Skeletal muscle tissue (tissue), 4 donors: Measurements from ENCODE around the gene FCRL2. TPM values are rescaled to one million over a fixed set of nuclear protein-coding genes. Genes with fewer than 3 reads are reported as not detected.

ENCODE experiments used
- H3K27ac ChIP-seq: one replicate; pipeline ENCODE4 v1.7.0; 2013; ENCODE audit warnings: mild to moderate bottlenecking, low read depth, low read length, inconsistent platforms
- H3K27me3 ChIP-seq, 3 donors: one replicate each; pipeline ENCODE4 v1.7.0; 2013; ENCODE audit warnings: low read length in 3 of 3; ENCODE audit not compliant: control insufficient read depth in 3 of 3, insufficient read depth in 3 of 3
- H3K36me3 ChIP-seq, 3 donors: one replicate each; pipeline ENCODE4 v1.7.0; 2013; ENCODE audit warnings: low read length in 3 of 3; ENCODE audit not compliant: control insufficient read depth in 3 of 3, insufficient read depth in 3 of 3
- H3K4me1 ChIP-seq, 3 donors: one replicate each; pipeline ENCODE4 v1.7.0; 2013; ENCODE audit warnings: low read length in 3 of 3, mild to moderate bottlenecking in 3 of 3; ENCODE audit not compliant: control insufficient read depth in 3 of 3, insufficient read depth in 3 of 3
- H3K4me3 ChIP-seq, 3 donors: one replicate each; pipeline ENCODE4 v1.7.0; 2013; ENCODE audit warnings: low read length in 3 of 3
- H3K9ac ChIP-seq, 3 donors: one replicate each; pipeline ENCODE4 v1.7.0; 2013; ENCODE audit warnings: low read length in 3 of 3, mild to moderate bottlenecking in 3 of 3, moderate library complexity in 2 of 3, low read depth in 1 of 3
- H3K9me3 ChIP-seq, 3 donors: one replicate each; pipeline ENCODE4 v1.7.0; 2013; ENCODE audit warnings: low read length in 3 of 3; ENCODE audit not compliant: control insufficient read depth in 3 of 3
- total RNA-seq: library from RNA; depleted of rRNA; stranded (reverse); fragments of >200 nt; gene quantifications from one replicate; pipeline ENCODE4 v1.2.3, GENCODE V29; 2014
- donor health status: Osteomylitis.

FCRL2 gene, protein sequence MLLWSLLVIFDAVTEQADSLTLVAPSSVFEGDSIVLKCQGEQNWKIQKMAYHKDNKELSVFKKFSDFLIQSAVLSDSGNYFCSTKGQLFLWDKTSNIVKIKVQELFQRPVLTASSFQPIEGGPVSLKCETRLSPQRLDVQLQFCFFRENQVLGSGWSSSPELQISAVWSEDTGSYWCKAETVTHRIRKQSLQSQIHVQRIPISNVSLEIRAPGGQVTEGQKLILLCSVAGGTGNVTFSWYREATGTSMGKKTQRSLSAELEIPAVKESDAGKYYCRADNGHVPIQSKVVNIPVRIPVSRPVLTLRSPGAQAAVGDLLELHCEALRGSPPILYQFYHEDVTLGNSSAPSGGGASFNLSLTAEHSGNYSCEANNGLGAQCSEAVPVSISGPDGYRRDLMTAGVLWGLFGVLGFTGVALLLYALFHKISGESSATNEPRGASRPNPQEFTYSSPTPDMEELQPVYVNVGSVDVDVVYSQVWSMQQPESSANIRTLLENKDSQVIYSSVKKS
- total RNA-seq: not detected

DNA sequence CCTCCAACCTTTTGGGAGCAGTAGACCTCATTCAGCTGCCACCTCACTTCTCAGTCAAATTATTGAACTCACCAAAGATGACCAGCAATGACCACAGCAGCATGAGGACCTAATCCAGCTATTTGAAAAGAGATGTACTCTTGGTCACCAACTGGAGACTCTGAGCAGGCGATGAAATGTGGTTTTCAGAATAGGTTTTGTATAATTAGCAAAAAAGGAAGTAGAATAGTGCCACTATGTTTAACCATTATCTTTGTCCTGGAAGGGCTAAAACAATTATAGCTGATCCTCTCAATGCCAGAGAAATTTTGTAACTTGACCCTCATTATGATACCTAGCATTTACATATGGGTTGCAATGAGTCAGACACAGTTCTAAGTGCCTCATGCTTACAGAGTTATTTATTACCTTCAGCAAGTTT lies at the start of gene FCRL2:
Gene FCRL2 (minus strand): TSS at position 162 of the 421 bp plus-strand sequence. CDS start 59 bp downstream, at position 103.
- Histone ChIP-seq H3K36me3 (no peaks in the 10 kb centered on the region), H3K9me3 (peaks cover 0 to 2% (median 0%) of the 10 kb centered on the region in 3 donors), H3K9ac (no peak within 1 kb of the TSS), H3K4me3 (no peak within 1 kb of the TSS), H3K27me3 (no peaks in the 10 kb centered on the region), H3K27ac (no peak within 1 kb of the TSS), H3K4me1 (no peaks in the 10 kb centered on the region)

DNA sequence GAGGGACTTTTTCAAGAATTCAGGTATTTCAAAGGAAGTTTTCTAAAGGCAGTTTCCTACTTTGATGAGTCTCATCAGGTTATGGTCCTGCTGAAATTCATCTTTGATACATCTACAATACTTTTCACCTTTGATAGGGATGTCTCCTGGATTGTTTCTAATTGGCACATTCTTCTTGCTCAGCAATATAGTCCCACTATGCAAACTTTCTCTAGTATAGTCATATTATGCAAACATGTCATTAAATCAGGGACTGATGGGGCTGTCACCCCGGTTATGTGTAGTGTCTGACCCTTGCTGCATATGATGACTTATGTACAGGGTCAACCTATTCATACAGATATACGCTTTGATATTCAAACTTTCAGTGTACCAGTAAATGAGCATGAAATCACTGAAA lies 43.4 kb upstream of the FCRL2 start:
- Histone ChIP-seq H3K4me1 (no peaks in the 10 kb centered on the region), H3K9me3 (no peaks in the 10 kb centered on the region), H3K27me3 (no peaks in the 10 kb centered on the region), H3K36me3 (no peaks in the 10 kb centered on the region), H3K4me3 (no peak overlapping the region), H3K9ac (no peak overlapping the region), H3K27ac (no peak overlapping the region)

DNA sequence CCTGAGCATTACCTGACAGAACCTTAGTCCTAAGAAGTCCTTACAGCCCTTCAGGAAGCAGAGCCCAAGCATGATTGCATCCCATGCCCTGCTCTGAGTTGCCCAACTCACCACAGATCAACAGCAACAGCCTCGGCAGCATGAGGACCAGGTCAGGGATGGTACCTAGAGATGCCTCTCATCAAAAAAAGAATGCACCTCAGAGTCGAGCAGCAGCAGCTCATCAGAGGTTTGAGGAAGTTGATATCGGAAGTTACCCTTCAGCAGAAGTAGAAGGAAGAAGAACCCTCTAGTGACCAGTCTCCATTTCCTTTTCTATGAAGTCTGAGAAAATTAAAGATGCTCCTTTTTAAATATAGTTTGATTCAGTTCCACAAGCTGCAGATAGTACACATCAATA lies 43.0 kb upstream of the FCRL2 start, which contains the start of gene FCRL1:
Gene FCRL1 (minus strand): TSS at position 225 of the 400 bp plus-strand sequence. CDS start 83 bp downstream, at position 142.
- no peaks in the 10 kb centered on the region for H3K9me3 ChIP-seq
- no peaks in the 10 kb centered on the region for H3K27me3 ChIP-seq
- H3K4me3 ChIP-seq: no peak within 1 kb of the TSS
- no peaks in the 10 kb centered on the region for H3K4me1 ChIP-seq
- H3K36me3 ChIP-seq: no peaks in the 10 kb centered on the region
- H3K27ac ChIP-seq: no peak within 1 kb of the TSS
- no peak within 1 kb of the TSS for H3K9ac ChIP-seq

DNA sequence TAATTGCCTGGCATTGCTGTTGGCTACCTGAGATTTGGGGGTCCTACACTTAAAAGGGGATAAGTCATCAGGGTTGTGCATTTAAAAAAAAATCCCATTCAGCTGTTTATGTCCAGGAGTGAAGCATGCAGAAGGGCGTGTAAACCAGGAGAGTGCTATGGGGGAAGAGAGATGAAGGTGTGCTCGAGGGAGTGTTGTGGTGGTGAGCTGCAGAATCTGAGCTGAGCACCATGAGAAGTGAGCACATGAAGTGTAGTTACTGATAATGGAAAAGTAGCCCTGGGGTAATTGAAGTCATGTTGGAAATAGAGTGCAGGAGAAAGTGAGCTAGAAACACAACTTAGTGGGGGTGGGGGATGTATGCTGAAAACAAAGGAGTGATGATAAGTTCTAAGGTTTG lies 42.3 kb upstream of the FCRL2 start:
- no peak overlapping the region for H3K27ac ChIP-seq
- no peak overlapping the region for H3K4me3 ChIP-seq
- H3K9ac ChIP-seq: no peak overlapping the region
- no peaks in the 10 kb centered on the region for H3K27me3 ChIP-seq
- H3K9me3 ChIP-seq: no peaks in the 10 kb centered on the region
- no peaks in the 10 kb centered on the region for H3K4me1 ChIP-seq
- H3K36me3 ChIP-seq: no peaks in the 10 kb centered on the region

DNA sequence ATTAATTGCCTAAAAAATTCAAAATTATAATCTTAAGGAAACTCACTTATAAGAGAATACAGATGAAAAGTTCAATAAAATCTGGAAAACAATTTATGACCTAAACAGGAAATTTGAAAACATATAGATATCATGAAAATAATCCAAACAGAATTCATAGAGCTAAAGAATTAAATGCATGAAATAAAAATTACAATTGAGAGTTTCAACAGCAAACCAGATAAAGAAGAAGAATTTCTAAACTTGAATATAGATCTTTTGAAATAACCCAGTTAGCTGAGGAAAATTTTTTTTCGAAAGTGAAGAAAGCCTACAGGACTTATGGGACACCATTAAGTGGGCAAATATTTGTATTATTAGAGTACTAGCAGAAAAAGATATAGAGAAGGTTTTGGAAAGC lies 36.3 kb upstream of the FCRL2 start:
- H3K27ac ChIP-seq: no peak overlapping the region
- H3K36me3 ChIP-seq: no peaks in the 10 kb centered on the region
- peaks cover 3 to 9% (median 6%) of the 10 kb centered on the region in 3 donors for H3K9me3 ChIP-seq
- no peaks in the 10 kb centered on the region for H3K4me1 ChIP-seq
- no peak overlapping the region for H3K4me3 ChIP-seq
- H3K9ac ChIP-seq: no peak overlapping the region
- no peaks in the 10 kb centered on the region for H3K27me3 ChIP-seq

DNA sequence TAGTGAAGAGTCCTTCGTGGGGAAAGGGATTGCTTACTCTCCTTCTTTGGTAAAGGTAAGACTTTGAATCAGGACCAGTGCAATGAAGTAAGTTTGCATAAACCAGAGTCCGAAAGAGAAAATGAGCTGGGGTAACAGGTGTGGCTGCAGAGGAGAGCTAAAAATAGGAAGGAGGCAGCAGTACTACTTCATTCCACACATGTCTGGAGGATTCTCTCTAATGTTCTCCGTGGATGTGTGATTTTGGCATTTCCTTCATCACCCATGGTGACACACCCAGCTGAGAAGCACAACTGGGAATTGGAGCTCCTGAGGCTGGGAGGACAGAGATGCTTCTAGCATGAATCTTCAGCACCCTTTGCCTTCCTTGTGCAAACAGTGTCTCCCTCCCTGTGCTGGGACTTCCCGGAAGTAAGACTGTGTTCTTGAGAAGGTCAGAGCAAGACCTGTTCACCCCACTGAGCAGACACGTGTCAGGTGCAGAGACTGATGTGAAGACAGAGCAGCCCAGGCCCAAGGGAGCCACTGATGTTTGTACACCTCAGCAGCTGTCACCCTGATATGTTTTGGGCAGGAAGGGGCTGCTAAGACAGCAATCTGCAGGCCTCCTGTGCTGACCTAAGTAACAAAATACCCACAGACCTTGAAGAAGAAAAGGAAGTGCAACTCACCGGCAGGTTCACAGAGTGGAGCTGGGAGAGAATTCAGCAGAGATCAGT lies 29.7 kb upstream of the FCRL2 start:
- no peak overlapping the region for H3K4me3 ChIP-seq
- no peaks in the 10 kb centered on the region for H3K4me1 ChIP-seq
- no peak overlapping the region for H3K27ac ChIP-seq

DNA sequence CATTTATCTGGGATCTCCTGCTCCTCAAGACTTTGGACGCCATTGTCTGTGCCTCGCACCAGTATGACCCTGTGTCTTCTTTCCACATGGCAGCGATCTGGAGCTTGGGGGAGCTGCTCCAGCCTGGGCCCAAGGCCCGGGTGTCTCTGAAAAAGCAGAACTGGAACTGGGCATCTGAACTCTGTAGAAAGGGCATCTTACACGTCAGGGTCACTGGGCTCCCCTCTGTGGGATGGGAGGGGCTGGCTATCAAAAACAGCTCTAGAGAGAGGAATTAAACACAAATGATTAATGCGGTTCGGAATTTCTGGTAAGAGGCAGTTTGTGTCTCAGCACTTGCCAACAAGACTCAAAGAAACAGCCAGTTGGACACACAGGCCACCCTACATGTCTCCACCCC lies 26.9 kb upstream of the FCRL2 start:
- H3K9me3 ChIP-seq: no peaks in the 10 kb centered on the region
- no peak overlapping the region for H3K9ac ChIP-seq
- no peaks in the 10 kb centered on the region for H3K36me3 ChIP-seq
- H3K4me1 ChIP-seq: no peaks in the 10 kb centered on the region
- no peak overlapping the region for H3K4me3 ChIP-seq
- no peak overlapping the region for H3K27ac ChIP-seq
- no peaks in the 10 kb centered on the region for H3K27me3 ChIP-seq

More for the DNA sequence above, 29.7 kb upstream of the FCRL2 start:
- Histone ChIP-seq H3K27me3 (no peaks in the 10 kb centered on the region), H3K36me3 (no peaks in the 10 kb centered on the region), H3K9me3 (no peaks in the 10 kb centered on the region), H3K9ac (no peak overlapping the region)

DNA sequence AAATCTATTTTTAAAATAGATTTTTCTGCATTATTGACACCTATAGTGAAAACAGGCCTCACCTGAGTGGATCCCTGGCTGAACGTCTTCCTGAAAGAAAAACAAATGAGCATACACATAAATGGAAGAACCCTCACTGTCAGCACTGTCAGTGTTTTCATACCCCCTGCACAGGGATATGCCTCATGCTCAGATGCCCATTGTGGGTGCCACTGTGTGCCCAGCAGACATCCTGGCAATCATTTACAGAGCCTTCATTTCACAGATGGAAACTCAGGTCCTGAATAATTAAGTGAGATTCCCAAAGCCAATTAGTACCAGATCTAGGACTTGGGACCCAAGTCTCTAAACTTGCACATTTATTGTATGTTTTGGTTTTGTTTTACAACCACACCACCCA lies 23.1 kb upstream of the FCRL2 start:
- Histone ChIP-seq H3K9me3 (peaks cover 0 to 2% (median 0%) of the 10 kb centered on the region in 3 donors), H3K27ac (no peak overlapping the region), H3K4me3 (no peak overlapping the region), H3K27me3 (no peaks in the 10 kb centered on the region), H3K9ac (no peak overlapping the region), H3K4me1 (no peaks in the 10 kb centered on the region), H3K36me3 (no peaks in the 10 kb centered on the region)

DNA sequence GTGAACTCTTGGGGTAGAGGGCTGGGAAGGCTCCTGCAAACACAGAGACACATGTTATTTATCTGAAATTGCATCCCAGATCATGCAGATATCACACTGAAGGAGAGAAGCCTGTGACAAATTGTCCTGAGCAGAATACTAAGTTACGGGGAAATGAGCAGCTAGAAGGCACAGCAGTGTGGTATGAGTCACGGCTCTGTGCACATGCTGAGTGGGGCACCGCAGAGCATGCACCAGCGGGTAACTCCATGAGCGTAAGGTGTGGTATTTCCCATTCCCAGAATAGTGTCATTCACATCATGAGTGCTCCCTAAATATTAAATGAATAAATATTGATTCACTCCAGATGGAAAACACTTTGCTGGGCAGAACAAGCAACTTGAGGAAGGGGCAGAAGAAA lies 21.3 kb upstream of the FCRL2 start:
- Histone ChIP-seq H3K9me3 (peaks cover 0 to 2% (median 0%) of the 10 kb centered on the region in 3 donors), H3K4me1 (no peaks in the 10 kb centered on the region), H3K36me3 (no peaks in the 10 kb centered on the region), H3K27ac (no peak overlapping the region), H3K9ac (no peak overlapping the region), H3K27me3 (no peaks in the 10 kb centered on the region), H3K4me3 (no peak overlapping the region)

DNA sequence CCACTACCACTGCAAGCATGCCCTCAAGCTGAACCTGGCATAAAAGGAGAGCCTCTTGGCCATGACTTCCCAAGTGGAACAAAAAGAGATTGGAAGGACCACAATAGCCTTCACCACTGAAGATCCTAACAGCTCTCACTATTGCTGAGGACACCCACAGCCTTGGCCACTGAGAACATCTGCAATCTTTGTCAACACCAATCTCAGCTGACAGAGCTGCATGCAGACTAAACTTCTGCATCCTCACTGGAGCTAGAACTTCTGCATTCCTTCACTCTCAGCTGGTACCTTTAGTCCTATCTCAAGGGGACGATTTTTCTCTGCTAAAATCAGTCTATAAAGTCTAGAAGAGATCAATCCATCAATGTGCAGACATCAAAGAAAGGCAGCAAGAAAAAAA lies 8.3 kb upstream of the FCRL2 start:
- Histone ChIP-seq H3K27me3 (no peaks in the 10 kb centered on the region), H3K9ac (no peak overlapping the region), H3K4me3 (no peak overlapping the region), H3K27ac (no peak overlapping the region), H3K4me1 (no peaks in the 10 kb centered on the region), H3K36me3 (no peaks in the 10 kb centered on the region), H3K9me3 (no peaks in the 10 kb centered on the region)
